ENCODE measurements around the gene ZC3H12D. TPM values are rescaled to one million over a fixed set of nuclear protein-coding genes. Genes with fewer than 3 reads are reported as not detected.
A peak's percentile ranks its signal among the peaks of the same experiment; 100 is the strongest.
"Not testable (repeated sequence)": the region's sequence is repeated elsewhere in the genome, so short reads cannot be mapped to it uniquely, and the experiment has no call there.

The ZC3H12D gene
- total and polyA plus RNA-seq, 4 experiments from 2014 or later, result 3.1 to 106 (median 50.6) TPM

- Mint-ChIP-seq H3K36me3 (peaks cover 8 to 11% of the 10 kb centered on the region in 2 donors), H3K4me3 (peak overlapping the region; percentile 55 to 91 (median 86)), H3K27ac (peak overlapping the region; percentile 96 to 100 (median 98)), H3K4me1 (peaks cover 42 to 73% (median 52%) of the 10 kb centered on the region in 4 donors)
- H3K9me3 Mint-ChIP-seq; H3K36me3 ChIP-seq (ENCODE audit: insufficient read depth, low read length); DNase-seq; H3K9me3 ChIP-seq (ENCODE audit: control insufficient read depth in 1 of 2, low read length in 2 of 2); CTCF ChIA-PET (ENCODE audit: partially characterized antibody); H3K27me3 ChIP-seq (ENCODE audit: insufficient read depth, low read length); H3K27me3 Mint-ChIP-seq: not testable (repeated sequence)
- intact Hi-C loops (cut with micrococcal nuclease), result loop anchor here (5.0 kb wide), 2 partner anchors 51 to 179 kb away; partner anchors contain the start of genes PPIL4 and TAB2
- Histone ChIP-seq H3K4me3 (ENCODE audit: low read length in 2 of 2) (peak overlapping the region in 1 of 2 donors; percentile 50), H3K4me1 (ENCODE audit: insufficient read depth, low read length) (peaks cover 62% of the 10 kb centered on the region), H3K27ac (ENCODE audit: low read depth, low read length) (peak overlapping the region; percentile 94)
- POLR2A ChIA-PET (ENCODE audit: partially characterized antibody), result interaction anchor here (2.2 to 5.5 kb wide), 5 partner anchors 10 to 49 kb away, joined by 11 to 100 read pairs (median 15); partner anchors contain the start of gene PPIL4
Observed at GRCh38 chr6:149496597-149496996, 11.8 kb upstream of the ZC3H12D start.

DNA sequence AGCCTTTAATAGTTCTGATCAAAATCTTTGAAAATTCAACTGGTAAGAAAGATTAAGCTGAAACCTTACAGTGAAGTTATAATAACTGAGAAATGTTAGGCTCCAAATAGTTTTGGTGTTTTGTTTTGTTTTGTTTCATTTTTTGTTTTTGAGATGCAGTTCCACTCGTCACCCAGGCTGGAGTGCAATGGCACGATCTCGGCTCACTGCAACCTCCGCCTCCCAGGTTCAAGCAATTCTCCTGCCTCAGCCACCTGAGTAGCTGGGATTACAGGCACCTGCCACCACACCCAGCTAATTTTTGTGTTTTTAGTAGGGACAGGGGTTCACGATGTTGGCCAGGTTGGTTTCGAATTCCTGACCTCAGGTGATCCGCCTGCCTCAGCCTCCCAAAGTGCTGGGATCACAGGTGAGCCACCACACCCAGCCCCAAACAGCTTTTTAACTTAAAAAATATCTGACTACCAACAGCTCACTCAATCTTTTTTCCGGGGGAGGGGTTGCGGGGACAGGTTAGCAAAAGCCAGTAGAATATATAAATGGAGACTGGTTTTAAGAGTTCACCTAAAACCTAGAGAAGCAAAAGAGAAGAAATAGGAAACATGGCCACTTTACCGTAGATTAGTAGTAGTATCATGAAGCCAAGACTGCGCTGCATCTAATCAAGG, 10.7 kb upstream of the ZC3H12D start:
- Mint-ChIP-seq H3K4me1 (peaks cover 40 to 71% (median 54%) of the 10 kb centered on the region in 4 donors), H3K27ac (peak overlapping the region; percentile 96 to 100 (median 98)), H3K4me3 (peak overlapping the region; percentile 69 to 91 (median 86))
- H3K27me3 ChIP-seq (ENCODE audit: insufficient read depth, low read length); H3K36me3 ChIP-seq (ENCODE audit: insufficient read depth, low read length); H3K27me3 Mint-ChIP-seq; H3K9me3 Mint-ChIP-seq; H3K36me3 Mint-ChIP-seq; H3K9me3 ChIP-seq (ENCODE audit: control insufficient read depth in 1 of 2, low read length in 2 of 2): not testable (repeated sequence)
- Histone ChIP-seq H3K27ac (ENCODE audit: low read depth, low read length) (peak overlapping the region; percentile 94), H3K4me3 (ENCODE audit: low read length in 2 of 2) (peak overlapping the region in 1 of 2 donors; percentile 50), H3K4me1 (ENCODE audit: insufficient read depth, low read length) (peaks cover 62% of the 10 kb centered on the region)
- ChIA-PET POLR2A (ENCODE audit: partially characterized antibody) (interaction anchor here (0.6 to 5.5 kb wide), 13 partner anchors 11 to 419 kb away, joined by 3 to 100 read pairs (median 4); partner anchors contain the start of genes GINM1, PPIL4 and TAB2), CTCF (ENCODE audit: partially characterized antibody) (interaction anchor here (0.6 to 1.1 kb wide), 4 partner anchors 16 to 376 kb away, joined by 3 to 5 read pairs (median 3); partner anchors contain the start of gene PPIL4)
- intact Hi-C loops (cut with micrococcal nuclease), result loop anchor here (1.0 to 5.0 kb wide), 5 partner anchors 10 to 178 kb away; partner anchors contain the start of genes PPIL4, TAB2 and ZC3H12D
- DNase-seq, result peak; percentile 59 to 70 (median 61)

GRCh38 chr6:149494810-149495209, 10.0 kb upstream of the ZC3H12D start:
- not testable (repeated sequence) for H3K36me3 ChIP-seq (ENCODE audit: insufficient read depth, low read length); H3K36me3 Mint-ChIP-seq; H3K27me3 Mint-ChIP-seq; H3K9me3 ChIP-seq (ENCODE audit: control insufficient read depth in 1 of 2, low read length in 2 of 2); H3K27me3 ChIP-seq (ENCODE audit: insufficient read depth, low read length); H3K9me3 Mint-ChIP-seq
- H3K4me1 ChIP-seq (ENCODE audit: insufficient read depth, low read length), result peaks cover 62% of the 10 kb centered on the region
- intact Hi-C loops (cut with micrococcal nuclease), result loop anchor here (1.0 to 5.0 kb wide), 5 partner anchors 10 to 178 kb away; partner anchors contain the start of genes PPIL4, TAB2 and ZC3H12D
- ChIA-PET CTCF (ENCODE audit: partially characterized antibody) (interaction anchor here (0.9 to 1.1 kb wide), 3 partner anchors 15 to 51 kb away, joined by 3 to 5 read pairs (median 3); partner anchors contain the start of gene PPIL4), POLR2A (ENCODE audit: partially characterized antibody) (interaction anchor here (0.6 to 5.5 kb wide), 14 partner anchors 12 to 418 kb away, joined by 3 to 100 read pairs (median 4); partner anchors contain the start of genes GINM1, PPIL4 and TAB2)
- Mint-ChIP-seq H3K27ac (peak overlapping the region; percentile 96 to 100 (median 98)), H3K4me1 (peaks cover 37 to 66% (median 53%) of the 10 kb centered on the region in 4 donors), H3K4me3 (peak overlapping the region; percentile 69 to 91 (median 86))
- DNase-seq, result peak; percentile 82 to 93 (median 88)
- peak overlapping the region; percentile 94 for H3K27ac ChIP-seq (ENCODE audit: low read depth, low read length)
- H3K4me3 ChIP-seq (ENCODE audit: low read length in 2 of 2), result peak overlapping the region in 1 of 2 donors; percentile 50

- no peaks in the 10 kb centered on the region for H3K27me3 Mint-ChIP-seq
- peak overlapping the region; percentile 96 to 100 (median 98) for H3K27ac Mint-ChIP-seq
- ChIA-PET POLR2A (ENCODE audit: partially characterized antibody) (interaction anchor here (1.0 to 5.5 kb wide), 4 partner anchors 13 to 25 kb away, joined by 3 to 100 read pairs (median 22); no protein-coding TSS in a partner anchor), CTCF (ENCODE audit: partially characterized antibody) (interaction anchor here (1.1 to 1.2 kb wide), 2 partner anchors 14 to 19 kb away, joined by 3 to 5 read pairs; no protein-coding TSS in a partner anchor)
- no peak for DNase-seq
- H3K9me3 ChIP-seq (ENCODE audit: control insufficient read depth in 1 of 2, low read length in 2 of 2), result no peaks in the 10 kb centered on the region
- H3K4me1 Mint-ChIP-seq, result peaks cover 33 to 64% (median 53%) of the 10 kb centered on the region in 4 donors
- intact Hi-C loops (cut with micrococcal nuclease), result no loop called here
- H3K4me3 ChIP-seq (ENCODE audit: low read length in 2 of 2), result no peak overlapping the region
- H3K9me3 Mint-ChIP-seq, result peaks cover 0 to 1% (median 0%) of the 10 kb centered on the region in 8 donors
- H3K4me1 ChIP-seq (ENCODE audit: insufficient read depth, low read length), result peaks cover 56% of the 10 kb centered on the region
- H3K36me3 ChIP-seq (ENCODE audit: insufficient read depth, low read length), result no peaks in the 10 kb centered on the region
- peaks cover 0 to 2% of the 10 kb centered on the region in 2 donors for H3K36me3 Mint-ChIP-seq
- H3K27me3 ChIP-seq (ENCODE audit: insufficient read depth, low read length), result no peaks in the 10 kb centered on the region
- H3K27ac ChIP-seq (ENCODE audit: low read depth, low read length), result peak overlapping the region; percentile 94
- peak overlapping the region in 6 of 8 donors; percentile 4 to 87 (median 36) for H3K4me3 Mint-ChIP-seq
Observed at GRCh38 chr6:149493761-149494320, 9.0 kb upstream of the ZC3H12D start.

DNA sequence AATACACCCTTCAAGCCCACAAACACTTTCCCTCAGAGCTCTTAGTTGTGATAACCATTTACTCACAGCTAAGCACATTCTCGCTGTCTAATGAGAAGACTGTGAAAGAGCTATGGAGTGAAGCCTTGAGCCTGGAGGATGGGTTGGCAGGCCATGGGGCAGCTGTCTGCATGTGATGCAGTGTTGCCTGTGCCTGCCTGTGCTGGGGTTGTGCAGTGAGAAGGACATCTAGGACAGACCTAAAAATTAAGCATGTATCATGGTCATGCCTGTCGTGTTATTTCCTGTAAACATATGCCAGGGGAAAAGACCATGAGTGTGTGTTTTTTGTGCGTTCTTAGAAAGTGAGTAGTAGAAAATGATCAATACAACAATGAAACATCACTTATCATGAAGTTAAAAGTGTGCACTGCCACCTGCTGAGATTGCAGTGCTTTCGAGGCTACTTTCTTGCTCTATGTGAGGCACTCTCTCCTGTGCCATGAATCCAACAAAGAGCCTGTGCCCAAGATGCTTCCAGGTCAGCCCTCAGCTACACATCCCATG, 8.1 kb upstream of the ZC3H12D start:
- no peaks in the 10 kb centered on the region for H3K27me3 ChIP-seq (ENCODE audit: insufficient read depth, low read length)
- intact Hi-C loops (cut with micrococcal nuclease), result no loop called here
- Mint-ChIP-seq H3K4me1 (peaks cover 31 to 64% (median 56%) of the 10 kb centered on the region in 4 donors), H3K36me3 (peaks cover 0 to 2% of the 10 kb centered on the region in 2 donors), H3K27ac (peak overlapping the region; percentile 53 to 100 (median 98)), H3K4me3 (peak overlapping the region in 6 of 8 donors; percentile 1 to 87 (median 46)), H3K9me3 (peaks cover 0 to 1% (median 0%) of the 10 kb centered on the region in 8 donors), H3K27me3 (no peaks in the 10 kb centered on the region)
- no peak overlapping the region for H3K4me3 ChIP-seq (ENCODE audit: low read length in 2 of 2)
- no peak for DNase-seq
- H3K9me3 ChIP-seq (ENCODE audit: control insufficient read depth in 1 of 2, low read length in 2 of 2), result no peaks in the 10 kb centered on the region
- H3K4me1 ChIP-seq (ENCODE audit: insufficient read depth, low read length), result peaks cover 48% of the 10 kb centered on the region
- H3K36me3 ChIP-seq (ENCODE audit: insufficient read depth, low read length), result no peaks in the 10 kb centered on the region
- ChIA-PET POLR2A (ENCODE audit: partially characterized antibody) (interaction anchor here (1.0 to 5.5 kb wide), 3 partner anchors 14 to 24 kb away, joined by 4 to 100 read pairs (median 41); no protein-coding TSS in a partner anchor), CTCF (ENCODE audit: partially characterized antibody) (interaction anchor here (0.8 to 1.2 kb wide), 2 partner anchors 18 to 19 kb away, joined by 3 to 5 read pairs; no protein-coding TSS in a partner anchor)
- H3K27ac ChIP-seq (ENCODE audit: low read depth, low read length), result peak overlapping the region; percentile 94

GRCh38 chr6:149489967-149490366, 5.2 kb upstream of the ZC3H12D start:
- Histone ChIP-seq H3K27ac (ENCODE audit: low read depth, low read length) (no peak overlapping the region), H3K9me3 (ENCODE audit: control insufficient read depth in 1 of 2, low read length in 2 of 2) (no peaks in the 10 kb centered on the region), H3K4me3 (ENCODE audit: low read length in 2 of 2) (no peak overlapping the region), H3K36me3 (ENCODE audit: insufficient read depth, low read length) (no peaks in the 10 kb centered on the region), H3K4me1 (ENCODE audit: insufficient read depth, low read length) (peaks cover 40% of the 10 kb centered on the region), H3K27me3 (ENCODE audit: insufficient read depth, low read length) (no peaks in the 10 kb centered on the region)
- H3K9me3 Mint-ChIP-seq, result peaks cover 0 to 1% (median 0%) of the 10 kb centered on the region in 8 donors
- peaks cover 0 to 4% of the 10 kb centered on the region in 2 donors for H3K36me3 Mint-ChIP-seq
- ChIA-PET CTCF (ENCODE audit: partially characterized antibody) (interaction anchor here (0.6 to 1.2 kb wide), 4 partner anchors 9 to 278 kb away, joined by 3 to 5 read pairs (median 4); no protein-coding TSS in a partner anchor), POLR2A (ENCODE audit: partially characterized antibody) (interaction anchor here (1.4 to 4.1 kb wide), 3 partner anchors 10 to 458 kb away, joined by 3 to 14 read pairs (median 4); no protein-coding TSS in a partner anchor)
- H3K27me3 Mint-ChIP-seq, result no peaks in the 10 kb centered on the region
- peak overlapping the region in 5 of 7 donors; percentile 4 to 92 (median 74) for H3K27ac Mint-ChIP-seq
- peaks cover 26 to 53% (median 47%) of the 10 kb centered on the region in 4 donors for H3K4me1 Mint-ChIP-seq
- DNase-seq, result no peak
- no peak overlapping the region for H3K4me3 Mint-ChIP-seq
- intact Hi-C loops (cut with micrococcal nuclease), result no loop called here

Data from CD4-positive, alpha-beta memory T cell (primary cell).